ENCODE results near the gene CASS4.

- TF ChIP-seq CTCF (optimal IDR thresholded peaks at IDR 0.05 in 1 of 3, IDR thresholded peaks at IDR 0.05 in 1 of 3, conservative IDR thresholded peaks at IDR 0.05 in 1 of 3; ENCODE audit: extremely low read depth in 1 of 3, insufficient read depth in 2 of 3, low read length in 3 of 3) (no peak), EZH2 (IDR thresholded peaks at IDR 0.05; ENCODE audit: low read length) (no peak)
These were observed 56.4 kb downstream of the CASS4 start, which contains the start of gene RTF2 for GRCh38 chr20:56468316-56469076.

Data from keratinocyte (primary cell).